ENCODE results near the gene C6orf120.

Gene C6orf120

DNA sequence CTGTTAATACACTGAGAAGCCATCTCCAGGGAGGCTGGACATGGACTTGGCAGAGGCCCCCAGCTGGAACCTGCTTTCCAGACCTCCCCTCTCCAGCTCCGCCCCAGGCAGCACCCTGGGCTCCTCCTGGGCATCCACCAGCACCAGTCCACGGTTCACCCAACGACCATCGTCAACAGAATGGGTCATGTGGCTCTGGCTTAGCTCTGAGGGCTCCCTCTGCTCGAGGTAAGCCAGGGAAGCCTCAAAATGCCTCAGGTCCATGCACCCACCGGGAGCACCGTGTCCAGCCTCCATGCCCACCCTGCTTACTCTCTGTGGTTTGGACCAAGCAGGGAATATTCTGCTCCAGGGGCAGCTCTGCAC, 40.6 kb upstream of the C6orf120 start:
- H2AFZ ChIP-seq (ENCODE audit: low read depth) = no peak overlapping the region
- no peak overlapping the region for H3K27ac ChIP-seq
- H3K4me2 ChIP-seq = no peak overlapping the region
- H3K36me3 ChIP-seq (ENCODE audit: insufficient read depth) = no peaks in the 10 kb centered on the region
- TF ChIP-seq, protein P1, sequence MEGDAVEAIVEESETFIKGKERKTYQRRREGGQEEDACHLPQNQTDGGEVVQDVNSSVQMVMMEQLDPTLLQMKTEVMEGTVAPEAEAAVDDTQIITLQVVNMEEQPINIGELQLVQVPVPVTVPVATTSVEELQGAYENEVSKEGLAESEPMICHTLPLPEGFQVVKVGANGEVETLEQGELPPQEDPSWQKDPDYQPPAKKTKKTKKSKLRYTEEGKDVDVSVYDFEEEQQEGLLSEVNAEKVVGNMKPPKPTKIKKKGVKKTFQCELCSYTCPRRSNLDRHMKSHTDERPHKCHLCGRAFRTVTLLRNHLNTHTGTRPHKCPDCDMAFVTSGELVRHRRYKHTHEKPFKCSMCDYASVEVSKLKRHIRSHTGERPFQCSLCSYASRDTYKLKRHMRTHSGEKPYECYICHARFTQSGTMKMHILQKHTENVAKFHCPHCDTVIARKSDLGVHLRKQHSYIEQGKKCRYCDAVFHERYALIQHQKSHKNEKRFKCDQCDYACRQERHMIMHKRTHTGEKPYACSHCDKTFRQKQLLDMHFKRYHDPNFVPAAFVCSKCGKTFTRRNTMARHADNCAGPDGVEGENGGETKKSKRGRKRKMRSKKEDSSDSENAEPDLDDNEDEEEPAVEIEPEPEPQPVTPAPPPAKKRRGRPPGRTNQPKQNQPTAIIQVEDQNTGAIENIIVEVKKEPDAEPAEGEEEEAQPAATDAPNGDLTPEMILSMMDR (conservative IDR thresholded peaks at IDR 0.05; ENCODE audit: low read depth, low read length) = no peak
- H3K9ac ChIP-seq = no peak overlapping the region
- H3K4me3 ChIP-seq (IDR thresholded peaks at IDR 0.05; ENCODE audit: insufficient read depth, low read depth, low read length) = no peak overlapping the region
- H3K4me1 ChIP-seq (ENCODE audit: low read depth, poor library complexity, severe bottlenecking) = no peaks in the 10 kb centered on the region
- H3K79me2 ChIP-seq (ENCODE audit: insufficient read depth, low read depth) = no peaks in the 10 kb centered on the region
- H3K27me3 ChIP-seq (ENCODE audit: insufficient read depth, low read depth) = no peaks in the 10 kb centered on the region
- H4K20me1 ChIP-seq (ENCODE audit: insufficient read depth) = no peaks in the 10 kb centered on the region

DNA sequence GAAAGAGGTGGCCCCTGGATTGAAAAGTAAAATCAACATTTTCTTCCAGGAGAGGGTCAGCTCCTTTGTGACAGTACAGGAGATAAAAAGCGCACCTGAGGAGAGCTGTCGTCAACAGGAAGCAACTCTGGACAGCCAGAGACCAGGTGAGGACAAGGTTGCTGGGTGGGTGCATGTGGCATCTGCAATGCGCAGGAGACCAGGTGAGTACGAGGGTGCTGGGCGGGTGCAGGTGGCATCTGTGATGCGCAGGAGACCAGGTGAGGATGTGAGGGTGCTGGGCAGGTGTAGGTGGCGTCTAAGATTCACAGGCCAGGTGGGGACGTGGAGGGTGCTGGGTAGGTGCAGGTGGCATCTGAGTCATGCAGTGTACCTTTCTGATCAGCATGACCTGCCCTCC, 38.5 kb upstream of the C6orf120 start:
- H3K27ac ChIP-seq = no peak overlapping the region
- H3K4me1 ChIP-seq (ENCODE audit: low read depth, poor library complexity, severe bottlenecking) = no peaks in the 10 kb centered on the region
- H3K36me3 ChIP-seq (ENCODE audit: insufficient read depth) = no peaks in the 10 kb centered on the region; the same call in 1 of the 2 replicates
- no peaks in the 10 kb centered on the region for H3K27me3 ChIP-seq (ENCODE audit: insufficient read depth, low read depth)
- TF ChIP-seq, protein P1 (conservative IDR thresholded peaks at IDR 0.05; ENCODE audit: low read depth, low read length) = no peak
- H3K4me3 ChIP-seq (IDR thresholded peaks at IDR 0.05; ENCODE audit: insufficient read depth, low read depth, low read length) = no peak overlapping the region
- H3K9ac ChIP-seq = no peak overlapping the region
- H4K20me1 ChIP-seq (ENCODE audit: insufficient read depth) = no peaks in the 10 kb centered on the region
- no peak overlapping the region for H3K4me2 ChIP-seq
- no peak overlapping the region for H2AFZ ChIP-seq (ENCODE audit: low read depth)
- H3K79me2 ChIP-seq (ENCODE audit: insufficient read depth, low read depth) = no peaks in the 10 kb centered on the region

DNA sequence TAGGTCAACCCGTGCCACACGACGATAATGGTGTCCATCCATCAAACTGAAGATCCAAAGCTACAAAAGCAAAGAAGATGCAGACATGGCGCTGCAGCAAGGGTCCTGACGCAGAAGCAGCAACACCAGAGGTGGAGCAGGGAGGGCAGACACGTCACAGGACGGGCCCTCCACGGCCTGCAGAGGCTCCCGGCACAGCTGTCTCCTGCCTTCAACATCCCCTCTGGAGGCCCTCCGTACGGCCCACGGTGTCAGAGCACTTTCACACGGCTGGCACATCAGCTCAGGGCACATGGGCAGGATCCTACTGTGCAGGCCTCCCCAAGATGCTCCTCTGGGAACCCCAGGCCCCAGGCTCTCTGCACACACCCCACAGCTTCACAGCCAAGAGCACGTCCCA, 37.7 kb upstream of the C6orf120 start:
- no peak overlapping the region for H3K9ac ChIP-seq
- H3K36me3 ChIP-seq (ENCODE audit: insufficient read depth) = no peaks in the 10 kb centered on the region; the same call in 1 of the 2 replicates
- no peaks in the 10 kb centered on the region for H3K4me1 ChIP-seq (ENCODE audit: low read depth, poor library complexity, severe bottlenecking)
- no peak overlapping the region for H3K4me3 ChIP-seq (IDR thresholded peaks at IDR 0.05; ENCODE audit: insufficient read depth, low read depth, low read length)
- H3K27ac ChIP-seq = no peak overlapping the region
- H3K4me2 ChIP-seq = no peak overlapping the region
- no peaks in the 10 kb centered on the region for H3K27me3 ChIP-seq (ENCODE audit: insufficient read depth, low read depth)
- no peaks in the 10 kb centered on the region for H3K79me2 ChIP-seq (ENCODE audit: insufficient read depth, low read depth)
- no peaks in the 10 kb centered on the region for H4K20me1 ChIP-seq (ENCODE audit: insufficient read depth)
- no peak overlapping the region for H2AFZ ChIP-seq (ENCODE audit: low read depth)
- TF ChIP-seq, protein P1 (conservative IDR thresholded peaks at IDR 0.05; ENCODE audit: low read depth, low read length) = no peak

DNA sequence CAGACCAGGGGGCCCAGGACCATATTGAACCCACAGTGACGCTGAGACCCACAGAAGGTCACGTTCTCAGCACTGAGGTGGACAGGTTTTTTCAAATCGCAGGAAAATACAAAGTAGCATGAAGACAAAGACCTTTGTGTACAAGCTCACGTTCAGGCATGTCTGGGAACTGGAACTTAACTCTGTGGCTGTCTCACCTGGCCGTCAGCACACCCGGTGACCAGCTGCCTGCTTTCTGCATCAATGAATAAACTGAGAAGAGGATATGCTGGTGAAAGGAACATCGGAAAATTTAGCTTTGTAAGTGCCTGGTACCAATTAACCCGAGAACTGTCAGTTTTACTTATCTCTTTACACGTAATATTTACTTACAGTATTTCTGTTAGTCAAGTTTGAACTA, 36.6 kb upstream of the C6orf120 start:
- no peak overlapping the region for H2AFZ ChIP-seq (ENCODE audit: low read depth)
- no peaks in the 10 kb centered on the region for H3K27me3 ChIP-seq (ENCODE audit: insufficient read depth, low read depth)
- no peak overlapping the region for H3K27ac ChIP-seq
- H3K4me2 ChIP-seq = no peak overlapping the region
- TF ChIP-seq, protein P1 (conservative IDR thresholded peaks at IDR 0.05; ENCODE audit: low read depth, low read length) = no peak
- H3K4me1 ChIP-seq (ENCODE audit: low read depth, poor library complexity, severe bottlenecking) = no peaks in the 10 kb centered on the region
- H3K4me3 ChIP-seq (IDR thresholded peaks at IDR 0.05; ENCODE audit: insufficient read depth, low read depth, low read length) = no peak overlapping the region
- H3K9ac ChIP-seq = no peak overlapping the region
- H3K79me2 ChIP-seq (ENCODE audit: insufficient read depth, low read depth) = no peaks in the 10 kb centered on the region
- H4K20me1 ChIP-seq (ENCODE audit: insufficient read depth) = no peaks in the 10 kb centered on the region
- H3K36me3 ChIP-seq (ENCODE audit: insufficient read depth) = no peaks in the 10 kb centered on the region; the same call in 1 of the 2 replicates

Data from KMS-11 (cell line).